OCI-LY7 (cell line): ENCODE measurements around the gene TGFBR2.

Experiments
- CTCF ChIP-seq: fragments of 200-600 bp; sonication (generic); conservative IDR thresholded peaks from 2 replicates; pipeline ENCODE4 v1.5.1; 2014; ENCODE audit warnings: mild to moderate bottlenecking, antibody characterized with exemption, low read length, moderate library complexity, mixed read lengths
- EZH2phosphoT487 ChIP-seq: fragments of 200-600 bp; sonication (generic); IDR thresholded peaks from 2 replicates; pipeline ENCODE4 v1.6.1; 2018; ENCODE audit warnings: low read depth, borderline replicate concordance, mild to moderate bottlenecking, mixed run types, antibody characterized with exemption, low read length, moderate library complexity, mixed read lengths

- no peak for TF ChIP-seq CTCF
- no peak for TF ChIP-seq EZH2phosphoT487
These were observed 16.4 kb downstream of the TGFBR2 start for GRCh38 chr3:30622790-30623189.
